WTC11 (cell line): Measurements from ENCODE around the gene LMF2.

Source experiments
- CBFB ChIP-seq: sonication (generic); formaldehyde crosslinking; IDR thresholded peaks from 2 replicates; pipeline ENCODE4 v1.8.1; 2022; ENCODE audit warnings: mild to moderate bottlenecking, low read depth, missing genetic modification reagents
- FOXP1 ChIP-seq: sonication (generic); formaldehyde crosslinking; IDR thresholded peaks from 2 replicates; pipeline ENCODE4 v1.8.0; 2022; ENCODE audit warnings: missing genetic modification reagents, mild to moderate bottlenecking, moderate library complexity, borderline replicate concordance
- JUN ChIP-seq: sonication (generic); formaldehyde crosslinking; IDR thresholded peaks from 2 replicates; pipeline ENCODE4 v1.8.0; 2023; ENCODE audit warnings: mild to moderate bottlenecking, missing genetic modification reagents
- KAT7 ChIP-seq: sonication (generic); formaldehyde crosslinking; IDR thresholded peaks from 2 replicates; pipeline ENCODE4 v1.8.1; 2023; ENCODE audit warnings: missing genetic modification reagents, mild to moderate bottlenecking, borderline replicate concordance
- TF ChIP-seq, protein P1 (sequence below): sonication (generic); formaldehyde crosslinking; IDR thresholded peaks from 2 replicates; pipeline ENCODE4 v1.8.0; 2023; ENCODE audit warnings: missing genetic modification reagents, mild to moderate bottlenecking, borderline replicate concordance
- TF ChIP-seq, protein P2 (sequence below): sonication (generic); formaldehyde crosslinking; IDR thresholded peaks from 2 replicates; pipeline ENCODE4 v1.8.1; 2022; ENCODE audit warnings: low read depth, missing genetic modification reagents, borderline replicate concordance

DNA sequence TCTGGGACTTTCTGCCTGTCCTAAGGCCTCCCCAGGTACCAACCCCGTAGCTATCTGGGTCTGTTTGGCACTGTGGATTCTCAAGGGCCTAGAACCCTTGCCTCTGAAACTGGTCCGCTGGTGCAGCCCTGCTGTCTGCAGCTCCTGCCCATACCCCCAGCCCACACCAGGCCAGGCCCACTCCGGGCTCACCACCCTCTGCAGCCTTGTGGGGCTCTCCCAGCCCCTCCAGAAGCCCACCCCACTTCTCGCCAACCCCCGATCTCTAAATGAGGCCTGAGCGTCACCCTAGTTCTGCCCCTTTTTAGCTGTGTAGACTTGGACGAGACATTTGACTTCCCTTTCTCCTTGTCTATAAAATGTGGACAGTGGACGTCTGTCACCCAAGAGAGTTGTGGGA lies 42.9 kb upstream of the LMF2 start:
- TF ChIP-seq FOXP1 (CRISPR knock-in tag): no peak
- TF ChIP-seq, protein P1, sequence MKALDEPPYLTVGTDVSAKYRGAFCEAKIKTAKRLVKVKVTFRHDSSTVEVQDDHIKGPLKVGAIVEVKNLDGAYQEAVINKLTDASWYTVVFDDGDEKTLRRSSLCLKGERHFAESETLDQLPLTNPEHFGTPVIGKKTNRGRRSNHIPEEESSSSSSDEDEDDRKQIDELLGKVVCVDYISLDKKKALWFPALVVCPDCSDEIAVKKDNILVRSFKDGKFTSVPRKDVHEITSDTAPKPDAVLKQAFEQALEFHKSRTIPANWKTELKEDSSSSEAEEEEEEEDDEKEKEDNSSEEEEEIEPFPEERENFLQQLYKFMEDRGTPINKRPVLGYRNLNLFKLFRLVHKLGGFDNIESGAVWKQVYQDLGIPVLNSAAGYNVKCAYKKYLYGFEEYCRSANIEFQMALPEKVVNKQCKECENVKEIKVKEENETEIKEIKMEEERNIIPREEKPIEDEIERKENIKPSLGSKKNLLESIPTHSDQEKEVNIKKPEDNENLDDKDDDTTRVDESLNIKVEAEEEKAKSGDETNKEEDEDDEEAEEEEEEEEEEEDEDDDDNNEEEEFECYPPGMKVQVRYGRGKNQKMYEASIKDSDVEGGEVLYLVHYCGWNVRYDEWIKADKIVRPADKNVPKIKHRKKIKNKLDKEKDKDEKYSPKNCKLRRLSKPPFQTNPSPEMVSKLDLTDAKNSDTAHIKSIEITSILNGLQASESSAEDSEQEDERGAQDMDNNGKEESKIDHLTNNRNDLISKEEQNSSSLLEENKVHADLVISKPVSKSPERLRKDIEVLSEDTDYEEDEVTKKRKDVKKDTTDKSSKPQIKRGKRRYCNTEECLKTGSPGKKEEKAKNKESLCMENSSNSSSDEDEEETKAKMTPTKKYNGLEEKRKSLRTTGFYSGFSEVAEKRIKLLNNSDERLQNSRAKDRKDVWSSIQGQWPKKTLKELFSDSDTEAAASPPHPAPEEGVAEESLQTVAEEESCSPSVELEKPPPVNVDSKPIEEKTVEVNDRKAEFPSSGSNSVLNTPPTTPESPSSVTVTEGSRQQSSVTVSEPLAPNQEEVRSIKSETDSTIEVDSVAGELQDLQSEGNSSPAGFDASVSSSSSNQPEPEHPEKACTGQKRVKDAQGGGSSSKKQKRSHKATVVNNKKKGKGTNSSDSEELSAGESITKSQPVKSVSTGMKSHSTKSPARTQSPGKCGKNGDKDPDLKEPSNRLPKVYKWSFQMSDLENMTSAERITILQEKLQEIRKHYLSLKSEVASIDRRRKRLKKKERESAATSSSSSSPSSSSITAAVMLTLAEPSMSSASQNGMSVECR: no peak
- TF ChIP-seq JUN (CRISPR knock-in tag): no peak
- no peak for TF ChIP-seq CBFB
- TF ChIP-seq, protein P2, sequence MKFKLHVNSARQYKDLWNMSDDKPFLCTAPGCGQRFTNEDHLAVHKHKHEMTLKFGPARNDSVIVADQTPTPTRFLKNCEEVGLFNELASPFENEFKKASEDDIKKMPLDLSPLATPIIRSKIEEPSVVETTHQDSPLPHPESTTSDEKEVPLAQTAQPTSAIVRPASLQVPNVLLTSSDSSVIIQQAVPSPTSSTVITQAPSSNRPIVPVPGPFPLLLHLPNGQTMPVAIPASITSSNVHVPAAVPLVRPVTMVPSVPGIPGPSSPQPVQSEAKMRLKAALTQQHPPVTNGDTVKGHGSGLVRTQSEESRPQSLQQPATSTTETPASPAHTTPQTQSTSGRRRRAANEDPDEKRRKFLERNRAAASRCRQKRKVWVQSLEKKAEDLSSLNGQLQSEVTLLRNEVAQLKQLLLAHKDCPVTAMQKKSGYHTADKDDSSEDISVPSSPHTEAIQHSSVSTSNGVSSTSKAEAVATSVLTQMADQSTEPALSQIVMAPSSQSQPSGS (CRISPR knock-in tag): no peak
- TF ChIP-seq KAT7: no peak
